Measurements from ENCODE around the gene KCNJ10. TPM values are rescaled to one million over a fixed set of nuclear protein-coding genes. Genes with fewer than 3 reads are reported as not detected.
A peak's percentile ranks its signal among the peaks of the same experiment; 100 is the strongest.

The KCNJ10 gene
- total RNA-seq, 1 donor from 2014 or later = 0.12 TPM

- no peaks in the 10 kb centered on the region for H3K36me3 Mint-ChIP-seq (ENCODE audit: insufficient read depth)
- peaks cover 19% of the 10 kb centered on the region for H3K4me1 Mint-ChIP-seq (ENCODE audit: low read depth)
- H3K27ac Mint-ChIP-seq = peak within 1 kb of the TSS; percentile 95
- no peaks in the 10 kb centered on the region for H3K9me3 Mint-ChIP-seq (ENCODE audit: low read depth)
- DNase-seq (ENCODE audit: low spot score, unreplicated experiment) = peak; percentile 90
- TF ChIP-seq, protein P1, sequence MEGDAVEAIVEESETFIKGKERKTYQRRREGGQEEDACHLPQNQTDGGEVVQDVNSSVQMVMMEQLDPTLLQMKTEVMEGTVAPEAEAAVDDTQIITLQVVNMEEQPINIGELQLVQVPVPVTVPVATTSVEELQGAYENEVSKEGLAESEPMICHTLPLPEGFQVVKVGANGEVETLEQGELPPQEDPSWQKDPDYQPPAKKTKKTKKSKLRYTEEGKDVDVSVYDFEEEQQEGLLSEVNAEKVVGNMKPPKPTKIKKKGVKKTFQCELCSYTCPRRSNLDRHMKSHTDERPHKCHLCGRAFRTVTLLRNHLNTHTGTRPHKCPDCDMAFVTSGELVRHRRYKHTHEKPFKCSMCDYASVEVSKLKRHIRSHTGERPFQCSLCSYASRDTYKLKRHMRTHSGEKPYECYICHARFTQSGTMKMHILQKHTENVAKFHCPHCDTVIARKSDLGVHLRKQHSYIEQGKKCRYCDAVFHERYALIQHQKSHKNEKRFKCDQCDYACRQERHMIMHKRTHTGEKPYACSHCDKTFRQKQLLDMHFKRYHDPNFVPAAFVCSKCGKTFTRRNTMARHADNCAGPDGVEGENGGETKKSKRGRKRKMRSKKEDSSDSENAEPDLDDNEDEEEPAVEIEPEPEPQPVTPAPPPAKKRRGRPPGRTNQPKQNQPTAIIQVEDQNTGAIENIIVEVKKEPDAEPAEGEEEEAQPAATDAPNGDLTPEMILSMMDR (IDR thresholded peaks at IDR 0.05; ENCODE audit: unreplicated experiment) = no peak
- H3K4me3 Mint-ChIP-seq (ENCODE audit: low read depth) = peak within 1 kb of the TSS; percentile 79
- H3K27me3 Mint-ChIP-seq = peaks cover 10% of the 10 kb centered on the region
Measured at GRCh38 chr1:160097911-160098851, 28.2 kb upstream of the KCNJ10 start, which contains the start of gene IGSF8. Gene IGSF8 (minus strand): TSS chr1:160098619. CDS start chr1:160098472, 147 bp downstream.

GRCh38 chr1:160097151-160097910 is 27.4 kb upstream of the KCNJ10 start:
- peaks cover 6% of the 10 kb centered on the region for H3K27me3 Mint-ChIP-seq
- TF ChIP-seq, protein P1 (IDR thresholded peaks at IDR 0.05; ENCODE audit: unreplicated experiment) = no peak
- H3K27ac Mint-ChIP-seq = peak overlapping the region; percentile 35
- no peaks in the 10 kb centered on the region for H3K36me3 Mint-ChIP-seq (ENCODE audit: insufficient read depth)
- no peaks in the 10 kb centered on the region for H3K9me3 Mint-ChIP-seq (ENCODE audit: low read depth)
- peak overlapping the region; percentile 79 for H3K4me3 Mint-ChIP-seq (ENCODE audit: low read depth)
- no peak for DNase-seq (ENCODE audit: low spot score, unreplicated experiment)
- H3K4me1 Mint-ChIP-seq (ENCODE audit: low read depth) = peaks cover 18% of the 10 kb centered on the region

- peaks cover 5% of the 10 kb centered on the region for H3K27me3 Mint-ChIP-seq
- no peak overlapping the region for H3K27ac Mint-ChIP-seq
- H3K4me3 Mint-ChIP-seq (ENCODE audit: low read depth) = peak overlapping the region; percentile 79
- no peaks in the 10 kb centered on the region for H3K36me3 Mint-ChIP-seq (ENCODE audit: insufficient read depth)
- H3K4me1 Mint-ChIP-seq (ENCODE audit: low read depth) = peaks cover 17% of the 10 kb centered on the region
- H3K9me3 Mint-ChIP-seq (ENCODE audit: low read depth) = no peaks in the 10 kb centered on the region
- TF ChIP-seq, protein P1 (IDR thresholded peaks at IDR 0.05; ENCODE audit: unreplicated experiment) = no peak
- no peak for DNase-seq (ENCODE audit: low spot score, unreplicated experiment)
Measured at GRCh38 chr1:160096274-160097116, 26.5 kb upstream of the KCNJ10 start.

DNA sequence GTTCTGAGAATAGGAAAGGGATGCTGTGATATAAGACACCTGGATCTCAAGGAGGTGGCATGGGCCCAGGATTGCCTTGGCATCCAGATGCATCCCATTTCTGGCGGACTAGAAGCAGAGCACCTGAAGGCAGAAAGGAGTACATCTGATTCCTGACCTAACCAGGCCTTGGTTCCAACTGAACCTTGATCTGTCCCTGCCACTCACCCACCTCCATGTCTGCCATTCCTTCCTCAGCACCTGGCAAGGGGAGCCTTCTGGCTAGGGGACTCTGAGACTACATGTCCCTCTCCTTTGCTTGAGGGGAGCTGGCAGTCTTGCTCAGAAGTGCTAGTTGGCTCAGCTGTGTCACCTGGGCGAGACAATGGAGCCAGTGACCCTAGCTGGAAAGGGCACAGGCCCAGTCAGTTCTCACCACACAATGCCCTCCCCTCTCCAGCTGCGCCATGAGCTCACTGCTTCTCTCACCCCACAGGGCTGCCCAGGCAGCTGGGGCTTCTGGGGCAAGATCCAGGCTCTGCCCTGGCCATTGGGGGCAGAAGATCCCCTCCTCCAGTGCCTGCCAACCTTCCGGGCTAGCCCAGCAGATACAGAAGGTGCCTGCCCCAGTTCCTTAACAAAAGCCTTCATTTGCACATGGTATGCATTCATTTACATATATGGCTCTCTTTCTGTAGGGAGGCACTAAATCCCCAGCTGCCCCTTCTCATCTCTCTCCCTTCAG is 25.6 kb upstream of the KCNJ10 start:
- no peak for DNase-seq (ENCODE audit: low spot score, unreplicated experiment)
- TF ChIP-seq, protein P1 (IDR thresholded peaks at IDR 0.05; ENCODE audit: unreplicated experiment) = no peak
- no peaks in the 10 kb centered on the region for H3K36me3 Mint-ChIP-seq (ENCODE audit: insufficient read depth)
- no peaks in the 10 kb centered on the region for H3K9me3 Mint-ChIP-seq (ENCODE audit: low read depth)
- peaks cover 5% of the 10 kb centered on the region for H3K27me3 Mint-ChIP-seq
- no peak overlapping the region for H3K27ac Mint-ChIP-seq
- peaks cover 14% of the 10 kb centered on the region for H3K4me1 Mint-ChIP-seq (ENCODE audit: low read depth)
- peak overlapping the region; percentile 50 for H3K4me3 Mint-ChIP-seq (ENCODE audit: low read depth)
